ENCODE measurements around the gene CDHR4.

DNA sequence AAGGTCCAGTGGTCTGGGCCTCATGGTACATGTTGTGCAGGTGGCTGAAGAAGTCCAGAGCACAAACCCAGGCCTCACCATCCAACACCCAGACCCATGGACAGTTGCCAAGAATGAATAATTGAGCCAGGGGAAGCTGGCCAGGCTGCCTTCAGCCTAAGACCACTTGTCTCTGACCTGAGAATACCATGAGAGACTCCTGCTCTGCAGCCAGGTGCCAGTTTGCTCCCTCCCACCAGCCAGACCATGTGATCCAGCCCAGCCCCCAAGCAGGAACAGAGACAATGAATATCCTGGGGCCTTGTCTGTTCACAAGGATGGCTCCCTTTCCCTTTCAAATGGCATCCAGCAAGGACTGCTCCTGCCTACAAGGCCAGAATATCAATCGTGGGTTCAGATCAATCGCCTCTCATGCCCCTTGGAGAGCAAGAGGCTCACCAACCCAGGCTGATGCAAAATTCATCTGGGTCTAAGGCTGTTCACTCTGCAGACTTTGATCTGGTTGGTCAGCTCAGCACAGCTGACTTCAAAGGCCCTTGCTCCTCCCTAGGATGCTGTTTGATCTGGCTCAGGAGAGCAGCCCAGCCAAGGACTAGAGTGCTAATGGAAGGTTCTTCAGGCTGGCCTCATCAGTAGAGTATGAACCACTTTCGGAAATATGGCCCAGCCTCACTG lies 43.3 kb upstream of the CDHR4 start:
- TF ChIP-seq EZH2 (optimal IDR thresholded peaks at IDR 0.05; ENCODE audit: low read depth, low read length) (no peak), CTCF (IDR thresholded peaks at IDR 0.05; ENCODE audit: low read length) (no peak), EZH2phosphoT487 (IDR thresholded peaks at IDR 0.05; ENCODE audit: low read length) (no peak)

Measured in MM.1S (cell line).